Calu3 (cell line): ENCODE results near the gene OGFOD1. TPM values are rescaled to one million over a fixed set of nuclear protein-coding genes. Genes with fewer than 3 reads are reported as not detected.

Experiments used
- BruUV-seq: library from RNA; stranded (reverse); fragments of 400-500 nt; replicated peaks from 2 replicates; lab custom pipeline; 2021; lab: Mats Ljungman, UMichigan
- CTCF ChIA-PET: fragments of 300-600 bp; sonication (Branson Sonifier 250); formaldehyde crosslinking; loops from one replicate; lab custom pipeline; 2022; ENCODE audit warnings: antibody characterized with exemption; lab: Charles Lee
- DNase-seq: peaks from one replicate; pipeline ENCODE4 v3.0.0; 2022
- H3K27ac Mint-ChIP-seq: one replicate; pipeline ENCODE4 v1.8.0; 2022; ENCODE audit warnings: mixed read lengths; ENCODE audit not compliant: unreplicated experiment
- H3K27me3 Mint-ChIP-seq: one replicate; pipeline ENCODE4 v1.8.0; 2022; ENCODE audit warnings: mixed read lengths; ENCODE audit not compliant: unreplicated experiment
- H3K36me3 Mint-ChIP-seq: one replicate; pipeline ENCODE4 v1.8.0; 2022; ENCODE audit warnings: mild to moderate bottlenecking, moderate library complexity, mixed read lengths; ENCODE audit not compliant: insufficient read depth, unreplicated experiment
- H3K4me1 Mint-ChIP-seq: one replicate; pipeline ENCODE4 v1.8.0; 2022; ENCODE audit warnings: mild to moderate bottlenecking, low read depth, mixed read lengths; ENCODE audit not compliant: unreplicated experiment
- H3K4me3 Mint-ChIP-seq: one replicate; pipeline ENCODE4 v1.8.0; 2022; ENCODE audit warnings: mild to moderate bottlenecking, low read depth, moderate library complexity, mixed read lengths; ENCODE audit not compliant: unreplicated experiment
- H3K9me3 Mint-ChIP-seq: one replicate; pipeline ENCODE4 v1.8.0; 2022; ENCODE audit warnings: low read depth, mixed read lengths; ENCODE audit not compliant: unreplicated experiment
- intact Hi-C: fragments of 100-400 bp; cut with micrococcal nuclease; formaldehyde crosslinking; loops from one replicate; pipeline ENCODE4 v1.10.0; 2022; ENCODE audit not compliant: unreplicated experiment
- total RNA-seq: library from RNA; stranded (reverse); gene quantifications from 2 replicates; pipeline ENCODE4 v1.2.3, GENCODE V29; 2022
- TF ChIP-seq, protein P1 (sequence below): fragments of 200-600 bp; IDR thresholded peaks from one replicate; pipeline ENCODE4 v1.8.0; 2022; ENCODE audit warnings: antibody characterized with exemption; ENCODE audit not compliant: unreplicated experiment

OGFOD1 gene
- total RNA-seq, 1 experiment from 2014 or later = 60.6 TPM

DNA sequence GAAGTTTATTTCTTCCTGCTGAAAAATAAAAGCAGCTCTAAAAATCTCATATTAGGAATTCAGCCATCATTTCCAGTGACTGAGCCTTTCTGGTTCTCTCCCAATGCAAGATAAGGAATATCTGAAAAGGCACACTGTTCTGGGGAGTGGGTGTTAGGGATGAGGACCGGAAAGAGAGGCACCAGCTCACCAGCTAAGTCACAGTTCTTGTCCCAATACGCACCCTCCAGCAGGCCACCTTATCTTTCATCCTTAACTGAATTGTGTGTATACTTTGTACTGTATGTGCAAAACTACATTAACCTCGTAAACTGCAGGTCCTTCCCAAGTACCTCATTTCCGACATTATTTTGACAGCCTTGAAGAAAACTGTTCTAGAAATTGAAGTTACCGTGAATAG is 37.0 kb upstream of the OGFOD1 start:
- intact Hi-C loops = no loop called here
- Mint-ChIP-seq H3K9me3 (no peaks in the 10 kb centered on the region), H3K36me3 (peaks cover 16% of the 10 kb centered on the region), H3K4me3 (no peak overlapping the region), H3K4me1 (peaks cover 3% of the 10 kb centered on the region), H3K27me3 (no peaks in the 10 kb centered on the region), H3K27ac (no peak overlapping the region)
- DNase-seq = no peak
- TF ChIP-seq, protein P1, sequence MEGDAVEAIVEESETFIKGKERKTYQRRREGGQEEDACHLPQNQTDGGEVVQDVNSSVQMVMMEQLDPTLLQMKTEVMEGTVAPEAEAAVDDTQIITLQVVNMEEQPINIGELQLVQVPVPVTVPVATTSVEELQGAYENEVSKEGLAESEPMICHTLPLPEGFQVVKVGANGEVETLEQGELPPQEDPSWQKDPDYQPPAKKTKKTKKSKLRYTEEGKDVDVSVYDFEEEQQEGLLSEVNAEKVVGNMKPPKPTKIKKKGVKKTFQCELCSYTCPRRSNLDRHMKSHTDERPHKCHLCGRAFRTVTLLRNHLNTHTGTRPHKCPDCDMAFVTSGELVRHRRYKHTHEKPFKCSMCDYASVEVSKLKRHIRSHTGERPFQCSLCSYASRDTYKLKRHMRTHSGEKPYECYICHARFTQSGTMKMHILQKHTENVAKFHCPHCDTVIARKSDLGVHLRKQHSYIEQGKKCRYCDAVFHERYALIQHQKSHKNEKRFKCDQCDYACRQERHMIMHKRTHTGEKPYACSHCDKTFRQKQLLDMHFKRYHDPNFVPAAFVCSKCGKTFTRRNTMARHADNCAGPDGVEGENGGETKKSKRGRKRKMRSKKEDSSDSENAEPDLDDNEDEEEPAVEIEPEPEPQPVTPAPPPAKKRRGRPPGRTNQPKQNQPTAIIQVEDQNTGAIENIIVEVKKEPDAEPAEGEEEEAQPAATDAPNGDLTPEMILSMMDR = no peak
- CTCF ChIA-PET = no interaction called here
- BruUV-seq = no TSS peak

DNA sequence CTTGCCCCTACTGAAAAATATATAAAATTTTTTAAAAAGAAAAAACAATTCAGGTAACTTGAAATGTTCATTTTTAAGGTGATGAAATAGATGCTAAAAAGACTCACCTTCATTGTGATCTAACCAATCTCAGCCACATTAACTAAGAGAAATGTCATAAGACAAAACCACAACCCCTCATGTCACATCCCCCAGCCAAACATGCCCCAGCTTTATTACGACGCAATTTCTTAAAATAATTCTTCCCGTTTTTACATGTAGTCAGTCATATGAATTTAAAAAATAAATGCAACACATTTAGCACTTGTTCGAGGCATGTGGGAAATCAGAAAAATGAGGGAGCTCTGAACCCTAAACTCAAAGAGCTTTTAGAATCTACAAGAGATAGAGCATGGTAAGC is 35.5 kb upstream of the OGFOD1 start:
- no peak overlapping the region for H3K4me3 Mint-ChIP-seq
- CTCF ChIA-PET = no interaction called here
- no peak for DNase-seq
- intact Hi-C loops = no loop called here
- TF ChIP-seq, protein P1 = no peak
- no peaks in the 10 kb centered on the region for H3K27me3 Mint-ChIP-seq
- H3K4me1 Mint-ChIP-seq = peaks cover 12% of the 10 kb centered on the region
- no peak overlapping the region for H3K27ac Mint-ChIP-seq
- H3K36me3 Mint-ChIP-seq = peaks cover 18% of the 10 kb centered on the region
- no peaks in the 10 kb centered on the region for H3K9me3 Mint-ChIP-seq
- BruUV-seq = no TSS peak

DNA sequence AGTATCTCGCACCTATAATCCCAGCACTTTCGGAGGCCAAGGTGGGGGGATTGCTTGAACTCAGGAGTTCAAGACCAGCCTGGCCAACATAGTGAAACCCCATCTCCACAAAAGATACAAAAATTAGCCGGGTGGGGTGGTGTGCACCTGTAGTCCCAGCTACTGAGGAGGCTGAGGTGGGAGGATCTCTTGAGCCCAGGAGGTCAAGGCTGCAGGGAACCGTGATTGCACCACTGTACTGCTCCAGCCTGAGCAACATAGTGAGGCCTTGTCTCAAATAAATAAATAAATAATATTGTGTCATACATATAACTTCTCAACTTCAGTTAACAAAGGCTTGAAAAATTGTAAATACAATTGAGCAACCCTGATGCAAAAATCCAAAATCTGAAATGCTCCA is 34.2 kb upstream of the OGFOD1 start:
- no peaks in the 10 kb centered on the region for H3K27me3 Mint-ChIP-seq
- CTCF ChIA-PET = no interaction called here
- H3K36me3 Mint-ChIP-seq = peaks cover 12% of the 10 kb centered on the region
- no TSS peak for BruUV-seq
- intact Hi-C loops = no loop called here
- H3K27ac Mint-ChIP-seq = no peak overlapping the region
- H3K4me3 Mint-ChIP-seq = no peak overlapping the region
- H3K4me1 Mint-ChIP-seq = peaks cover 23% of the 10 kb centered on the region
- no peaks in the 10 kb centered on the region for H3K9me3 Mint-ChIP-seq
- TF ChIP-seq, protein P1 = no peak
- DNase-seq = no peak

DNA sequence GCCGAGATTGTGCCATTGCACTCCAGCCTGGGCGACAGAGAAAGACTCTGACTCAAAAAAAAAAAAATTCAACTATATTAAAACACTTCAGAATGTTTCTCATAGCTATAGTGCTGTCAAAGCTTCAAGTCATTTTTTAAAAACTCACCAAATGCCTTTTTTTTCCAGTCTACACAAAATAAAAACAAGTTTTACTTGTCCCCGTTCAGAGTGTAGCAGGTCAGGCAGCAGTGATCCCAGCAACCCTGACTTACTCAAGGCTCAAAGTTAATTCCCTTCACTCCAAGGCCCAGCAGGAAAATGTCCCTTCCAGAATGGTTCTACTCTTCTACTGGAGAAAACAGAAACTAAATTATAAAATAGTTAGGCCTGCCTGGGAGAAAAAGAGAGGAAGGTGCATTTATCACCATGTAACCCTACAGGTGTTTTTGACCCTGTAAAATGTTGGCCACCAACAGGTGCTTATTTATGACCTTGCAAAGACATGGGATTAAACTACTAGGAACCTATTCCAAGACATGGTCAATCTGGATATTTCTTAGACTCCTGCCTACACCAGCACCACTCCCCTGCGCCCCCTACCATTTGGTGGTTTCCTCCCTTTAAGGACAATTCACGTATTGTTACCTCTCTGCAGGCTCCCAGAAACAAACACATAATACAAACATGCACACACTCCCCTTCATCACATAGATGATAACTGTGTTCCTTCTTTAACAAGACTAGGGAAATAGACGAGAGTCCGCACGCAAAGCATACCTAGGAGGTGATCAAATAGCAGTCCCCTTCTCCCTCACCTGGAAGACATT is 31.4 kb upstream of the OGFOD1 start:
- intact Hi-C loops = loop anchor here (5.0 kb wide), 1 partner anchor 48 kb away; no protein-coding TSS in a partner anchor
- Mint-ChIP-seq H3K4me3 (peak overlapping the region; percentile 51), H3K4me1 (peaks cover 37% of the 10 kb centered on the region), H3K36me3 (peaks cover 19% of the 10 kb centered on the region), H3K9me3 (no peaks in the 10 kb centered on the region), H3K27me3 (no peaks in the 10 kb centered on the region), H3K27ac (peak overlapping the region; percentile 77)
- no TSS peak for BruUV-seq
- DNase-seq = peak; percentile 78
- CTCF ChIA-PET = interaction anchor here (0.7 to 1.9 kb wide), 3 partner anchors 11 to 78 kb away, joined by 3 to 10 read pairs (median 4); partner anchors contain the start of genes NUDT21 and OGFOD1
- TF ChIP-seq, protein P1 = no peak
